H1 (cell line): ENCODE data around the gene YPEL2. TPM values are rescaled to one million over a fixed set of nuclear protein-coding genes. Genes with fewer than 3 reads are reported as not detected.

ENCODE experiments used
- CTCF ChIA-PET: fragments of 300-600 bp; sonication (Branson Sonifier 250); formaldehyde crosslinking; loops from one replicate; lab custom pipeline; 2021; ENCODE audit not compliant: partially characterized antibody; lab: Charles Lee
- POLR2A ChIA-PET: fragments of 300-600 bp; sonication (Branson Sonifier 250); formaldehyde crosslinking; loops from one replicate; lab custom pipeline; 2021; ENCODE audit warnings: inconsistent platforms; ENCODE audit not compliant: partially characterized antibody; lab: Charles Lee
- DNase-seq, 2 experiments: peaks; one replicate each; pipeline versions ENCODE4 v3.0.0 to v3.0.0-alpha.2; 2010 to 2022; ENCODE audit warnings: low spot score in 2 of 2, low read depth in 1 of 2, mixed read lengths in 1 of 2
- FAIRE-seq: peaks from 2 replicates; lab custom pipeline; 2011; peaks lifted over from hg19 to GRCh38; lab: Jason Lieb, UNC
- H2AFZ ChIP-seq: 2 replicates; pipeline ENCODE4 v1.8.1; 2012; ENCODE audit warnings: low read length, inconsistent platforms
- H2AK5ac ChIP-seq: 2 replicates; pipeline ENCODE4 v1.6.1; 2013; ENCODE audit warnings: low read depth, low read length
- H2BK120ac ChIP-seq: replicated peaks from 2 replicates; pipeline ENCODE3; 2013; ENCODE audit warnings: low read depth, low read length, inconsistent platforms
- H2BK12ac ChIP-seq: 2 replicates; pipeline ENCODE4 v1.6.1; 2013; ENCODE audit warnings: low read depth, low read length
- H2BK15ac ChIP-seq: 2 replicates; pipeline ENCODE4 v1.6.1; 2013; ENCODE audit warnings: low read length
- H2BK20ac ChIP-seq: 2 replicates; pipeline ENCODE4 v1.6.1; 2013; ENCODE audit warnings: low read length
- H2BK5ac ChIP-seq: 2 replicates; pipeline ENCODE4 v1.6.1; 2013; ENCODE audit warnings: low read depth, low read length
- H3K14ac ChIP-seq: 2 replicates; pipeline ENCODE4 v1.6.1; 2013; ENCODE audit warnings: inconsistent platforms; ENCODE audit not compliant: insufficient read length
- H3K18ac ChIP-seq: 2 replicates; pipeline ENCODE4 v1.6.1; 2013; ENCODE audit warnings: low read length; ENCODE audit errors: extremely low read depth
- H3K23ac ChIP-seq: 2 replicates; pipeline ENCODE4 v1.6.1; 2013; ENCODE audit warnings: inconsistent platforms; ENCODE audit not compliant: insufficient read length
- H3K23me2 ChIP-seq: 2 replicates; pipeline ENCODE4 v1.6.1; 2013; ENCODE audit warnings: low read depth, low read length
- H3K27ac ChIP-seq: 2 replicates; pipeline ENCODE4 v1.6.1; 2011; ENCODE audit warnings: low read depth, low read length, inconsistent platforms
- H3K27me3 ChIP-seq, 4 experiments: replicated peaks in 1 of 4; 1 replicate in 1 of 4; 2 replicates in 3 of 4; pipeline versions ENCODE4 v1.6.1 to v1.8.1; 2011 to 2013; ENCODE audit warnings: low read length in 3 of 4, mild to moderate bottlenecking in 3 of 4, inconsistent platforms in 2 of 4, mixed read lengths in 2 of 4, moderate library complexity in 1 of 4; ENCODE audit not compliant: control insufficient read depth in 3 of 4, insufficient read depth in 3 of 4; ENCODE audit errors: extremely low read depth in 1 of 4
- H3K36me3 ChIP-seq, 4 experiments: 2 replicates each; pipeline versions ENCODE4 v1.6.1 to v1.8.1; 2011 to 2013; ENCODE audit warnings: mild to moderate bottlenecking in 4 of 4, low read length in 3 of 4, moderate library complexity in 2 of 4, control low read depth in 1 of 4, inconsistent platforms in 1 of 4; ENCODE audit not compliant: insufficient read depth in 4 of 4, control insufficient read depth in 2 of 4
- H3K4ac ChIP-seq: replicated peaks from 2 replicates; pipeline ENCODE3; 2013; ENCODE audit warnings: low read length, low read depth, mixed read lengths, inconsistent platforms; ENCODE audit not compliant: insufficient read length
- H3K4me1 ChIP-seq, 4 experiments: replicated peaks in 1 of 4; 1 replicate in 1 of 4; 2 replicates in 3 of 4; pipeline versions ENCODE4 v1.6.1 to v1.8.1; 2011 to 2013; ENCODE audit warnings: low read length in 3 of 4, inconsistent platforms in 2 of 4, mixed read lengths in 1 of 4; ENCODE audit not compliant: insufficient read depth in 4 of 4, control insufficient read depth in 3 of 4
- H3K4me2 ChIP-seq, 2 experiments: 2 replicates each; pipeline versions ENCODE4 v1.6.1 to v1.8.1; 2011 to 2013; ENCODE audit warnings: low read depth in 2 of 2, low read length in 2 of 2, control low read depth in 1 of 2, inconsistent platforms in 1 of 2, mild to moderate bottlenecking in 1 of 2; ENCODE audit not compliant: insufficient read depth in 1 of 2
- H3K4me3 ChIP-seq, 4 experiments: fragments of 200-600, 300-600 bp in 1 of 4; sonication (generic), shearing (Covaris generic), sonication (Bioruptor Twin) in 1 of 4; 2 replicates each; pipeline versions ENCODE4 v1.5.1 to v1.8.1; 2011 to 2016; ENCODE audit warnings: low read length in 4 of 4, low read depth in 3 of 4, control low read depth in 2 of 4, inconsistent platforms in 2 of 4, mild to moderate bottlenecking in 2 of 4, mixed read lengths in 1 of 4, moderate library complexity in 1 of 4; ENCODE audit not compliant: insufficient read depth in 2 of 4; ENCODE audit errors: extremely low read depth in 1 of 4
- H3K56ac ChIP-seq: replicated peaks from 2 replicates; pipeline ENCODE3; 2013; ENCODE audit warnings: low read depth, mild to moderate bottlenecking, mixed read lengths, low read length, inconsistent platforms; ENCODE audit not compliant: insufficient read length
- H3K79me1 ChIP-seq: 2 replicates; pipeline ENCODE4 v1.6.1; 2013; ENCODE audit warnings: low read depth, low read length, control low read depth
- H3K79me2 ChIP-seq, 2 experiments: 2 replicates each; pipeline versions ENCODE4 v1.6.1 to v1.8.1; 2012 to 2013; ENCODE audit warnings: low read length in 2 of 2, mild to moderate bottlenecking in 2 of 2, inconsistent platforms in 1 of 2; ENCODE audit not compliant: insufficient read depth in 2 of 2, control insufficient read depth in 1 of 2
- H3K9ac ChIP-seq, 4 experiments: replicated peaks in 1 of 4; 1 replicate in 1 of 4; 2 replicates in 3 of 4; pipeline versions ENCODE4 v1.6.1 to v1.8.1; 2011 to 2013; ENCODE audit warnings: low read depth in 3 of 4, low read length in 3 of 4, control low read depth in 2 of 4, mild to moderate bottlenecking in 2 of 4, moderate library complexity in 2 of 4, inconsistent platforms in 1 of 4; ENCODE audit errors: extremely low read depth in 1 of 4
- H3K9me3 ChIP-seq, 2 experiments: 2 replicates each; pipeline versions ENCODE4 v1.6.1 to v1.8.1; 2012 to 2013; ENCODE audit warnings: mild to moderate bottlenecking in 2 of 2, moderate library complexity in 2 of 2, control low read depth in 1 of 2, inconsistent platforms in 1 of 2, low read depth in 1 of 2, low read length in 1 of 2, mixed read lengths in 1 of 2; ENCODE audit not compliant: insufficient read depth in 2 of 2
- H4K20me1 ChIP-seq, 2 experiments: replicated peaks in 1 of 2; 2 replicates each; pipeline versions ENCODE3 to v1.8.1; 2011 to 2013; ENCODE audit warnings: inconsistent platforms in 2 of 2, low read length in 2 of 2, mild to moderate bottlenecking in 1 of 2; ENCODE audit not compliant: insufficient read depth in 2 of 2, control insufficient read depth in 1 of 2
- H4K5ac ChIP-seq: 2 replicates; pipeline ENCODE4 v1.6.1; 2013; ENCODE audit warnings: low read length, low read depth, mixed read lengths, inconsistent platforms; ENCODE audit not compliant: insufficient read length
- H4K8ac ChIP-seq: 2 replicates; pipeline ENCODE4 v1.8.0; 2013; ENCODE audit warnings: mild to moderate bottlenecking, moderate library complexity, low read length, inconsistent platforms; ENCODE audit not compliant: insufficient read depth; ENCODE audit errors: extremely low read depth
- H4K91ac ChIP-seq: replicated peaks from 2 replicates; pipeline ENCODE3; 2013; ENCODE audit warnings: low read length, mixed read lengths, inconsistent platforms; ENCODE audit not compliant: insufficient read length
- ATF3 ChIP-seq: IDR thresholded peaks from 2 replicates; pipeline ENCODE4 v1.6.1; 2011; ENCODE audit warnings: low read depth, mild to moderate bottlenecking, low read length; ENCODE audit not compliant: insufficient read depth
- CBX5 ChIP-seq: fragments of 300-800, 300-1000 bp; sonication (generic); IDR thresholded peaks from 2 replicates; pipeline ENCODE4 v1.7.1; 2016; ENCODE audit warnings: antibody characterized with exemption, low read length, low read depth
- CBX8 ChIP-seq: fragments of 300-800, 300-1000 bp; sonication (generic); IDR thresholded peaks from 2 replicates; pipeline ENCODE4 v1.7.1; 2016; ENCODE audit warnings: low read depth, low read length, borderline replicate concordance
- GABPA ChIP-seq: IDR thresholded peaks from 2 replicates; pipeline ENCODE4 v1.6.1; 2011; ENCODE audit warnings: mild to moderate bottlenecking, low read length, moderate library complexity, borderline replicate concordance; ENCODE audit not compliant: insufficient read depth
- GTF2F1 ChIP-seq: IDR thresholded peaks from 2 replicates; pipeline ENCODE4 v1.6.1; 2012; ENCODE audit warnings: low read depth, low read length, improper control_type of control experiment, borderline replicate concordance
- JUND ChIP-seq: IDR thresholded peaks from 2 replicates; pipeline ENCODE4 v1.6.1; 2011; ENCODE audit warnings: mild to moderate bottlenecking, improper control_type of control experiment, low read length
- MAFK ChIP-seq: IDR thresholded peaks from 2 replicates; pipeline ENCODE4 v1.6.1; 2012; ENCODE audit warnings: low read depth, mild to moderate bottlenecking, improper control_type of control experiment, low read length
- POLR2A ChIP-seq, 2 experiments: IDR thresholded peaks; 1 replicate in 1 of 2; 2 replicates in 1 of 2; pipeline ENCODE4 v1.6.1; 2011; ENCODE audit warnings: low read depth in 2 of 2, low read length in 2 of 2, mild to moderate bottlenecking in 2 of 2; ENCODE audit errors: control extremely low read depth in 1 of 2
- RXRA ChIP-seq: IDR thresholded peaks from 2 replicates; pipeline ENCODE4 v1.6.1; 2011; ENCODE audit warnings: low read depth, mild to moderate bottlenecking, low read length, moderate library complexity; ENCODE audit not compliant: insufficient read depth
- SIRT6 ChIP-seq: IDR thresholded peaks from one replicate; pipeline ENCODE4 v1.7.1; 2012; ENCODE audit warnings: low read length, inconsistent platforms
- SP1 ChIP-seq: IDR thresholded peaks from 2 replicates; pipeline ENCODE4 v1.6.1; 2011; ENCODE audit warnings: low read depth, low read length
- WGBS, 2 experiments: shearing (Covaris generic) in 1 of 2; methylation state at CpG; one replicate each; pipeline versions ENCODE4 v1.1.6 to v1.1.7; 2013 to 2015; ENCODE audit warnings: low lambda C conversion rate in 2 of 2, mixed read lengths in 2 of 2, inconsistent platforms in 1 of 2, low coverage in 1 of 2, missing lambda C conversion rate in 1 of 2; ENCODE audit not compliant: insufficient replicate concordance in 2 of 2, insufficient coverage in 1 of 2, insufficient read length in 1 of 2; ENCODE audit errors: extremely low coverage in 1 of 2, missing lambda C conversion rate in 1 of 2; 5-methylcytosine and 5-hydroxymethylcytosine counted together
- polyA plus RNA-seq, 7 experiments: library from polyadenylated mRNA; depleted of rRNA in 3 of 7; stranded (reverse) in 5 of 7; unstranded in 2 of 7; fragments of >200 nt in 5 of 7; fragments of 200-250 nt in 2 of 7; gene quantifications; 1 replicate in 5 of 7; 2 replicates in 1 of 7; 4 replicates in 1 of 7; pipeline versions ENCODE4 v1.2.1 to v1.2.3, GENCODE V29; 2011 to 2013; ENCODE audit warnings: missing spikeins in 2 of 7, mixed read lengths in 2 of 7
- total RNA-seq: library from RNA; stranded (reverse); fragmentation: NEBNext Ultra II Directional; extraction: Animal tissue kit (Norgen Biotek cat#: 25700); gene quantifications from 2 replicates; pipeline ENCODE4 v1.2.1, GENCODE V29; 2021

Gene YPEL2
- total and polyA plus RNA-seq, 2 of the 8 experiments (the other 6 are each of a cell fraction or from before 2014, with no cell fraction given) = 1.6 to 3.5 TPM

DNA sequence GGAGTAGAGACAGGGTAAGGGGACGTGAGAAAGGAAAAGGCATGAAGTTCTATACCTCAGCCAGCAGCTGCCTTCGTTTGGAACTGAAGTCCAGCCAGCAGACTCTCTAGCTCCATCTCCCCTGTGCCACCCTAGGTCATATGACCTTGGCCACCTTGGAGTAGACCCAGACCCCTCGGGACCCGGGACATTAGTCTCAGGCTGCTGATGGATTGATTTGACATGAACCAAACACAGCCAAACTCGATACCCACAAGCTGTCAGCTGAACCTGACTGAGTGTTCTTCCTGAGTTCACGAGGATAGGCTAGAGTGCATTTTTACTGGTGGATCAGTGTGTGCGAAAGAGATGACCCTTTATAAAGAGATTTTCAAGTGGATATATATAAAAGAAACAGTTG, 68.5 kb downstream of the YPEL2 start:
- Histone ChIP-seq H3K27ac (no peak overlapping the region), H2BK120ac (no peak overlapping the region), H4K5ac (no peak overlapping the region), H3K9me3 (peaks cover 3 to 6% of the 10 kb centered on the region in 2 experiments; a peak in 2 of 4 replicates), H3K9ac (no peak overlapping the region), H4K8ac (peak overlapping the region; percentile 80; the same call in 1 of the 2 replicates), H4K91ac (no peak overlapping the region)
- 91 to 100% methylated on average over 1 to 7 of the region's 7 CpGs for WGBS, 2 experiments
- FAIRE-seq = no peak
- TF ChIP-seq SIRT6 (no peak), RXRA (no peak), CBX8 (no peak), CBX5 (no peak), MAFK (no peak), GTF2F1 (no peak), SP1 (no peak), ATF3 (no peak), GABPA (no peak), JUND (no peak), POLR2A (IDR thresholded peaks at IDR 0.05; ENCODE audit: control extremely low read depth in 1 of 2, low read depth in 2 of 2, low read length in 2 of 2) (no peak)
- TF ChIP-seq, all 59 proteins: peak for 0
- Histone ChIP-seq H3K56ac (no peak overlapping the region), H3K79me2 (no peaks in the 10 kb centered on the region), H3K4me3 (no peak overlapping the region), H3K27me3 (no peaks in the 10 kb centered on the region), H4K20me1 (no peaks in the 10 kb centered on the region), H3K23ac (no peak overlapping the region), H3K79me1 (no peaks in the 10 kb centered on the region), H3K4ac (no peak overlapping the region), H3K23me2 (no peaks in the 10 kb centered on the region), H2AK5ac (no peak overlapping the region), H3K14ac (no peak overlapping the region), H3K18ac (no peak overlapping the region), H2BK20ac (no peak overlapping the region), H3K4me1 (no peaks in the 10 kb centered on the region), H2BK5ac (no peak overlapping the region), H2BK15ac (no peak overlapping the region), H3K4me2 (no peak overlapping the region), H3K36me3 (peaks cover 0 to 5% (median 1%) of the 10 kb centered on the region in 4 experiments; a peak in 3 of 8 replicates), H2BK12ac (no peak overlapping the region), H2AFZ (no peak overlapping the region)
- no peak for DNase-seq
- CTCF ChIA-PET = interaction anchor here (1.5 kb wide), 1 partner anchor 70 kb away, joined by 3 read pairs; no protein-coding TSS in a partner anchor
- POLR2A ChIA-PET = interaction anchor here (0.5 kb wide), 1 partner anchor 13 kb away, joined by 3 read pairs; no protein-coding TSS in a partner anchor
